Neural progenitor cell (in vitro differentiated cells): ENCODE measurements around the gene VAPA. TPM values are rescaled to one million over a fixed set of nuclear protein-coding genes. Genes with fewer than 3 reads are reported as not detected.

ENCODE experiments used
- DNase-seq: peaks from one replicate; pipeline ENCODE4 v3.0.0-alpha.2; 2016; ENCODE audit warnings: low spot score
- H2AFZ ChIP-seq: fragments of 200-600 bp; sonication (generic); replicated peaks from 2 replicates; pipeline ENCODE4 v1.6.1; 2016; ENCODE audit warnings: antibody characterized with exemption
- H3F3A ChIP-seq: fragments of 200-600 bp; sonication (generic); 2 replicates; pipeline ENCODE4 v1.6.1; 2016; ENCODE audit warnings: antibody characterized with exemption, low read depth
- H3K27ac ChIP-seq: fragments of 200-600 bp; sonication (generic); 2 replicates; pipeline ENCODE4 v1.5.1; 2016; ENCODE audit warnings: mild to moderate bottlenecking
- H3K27me3 ChIP-seq: fragments of 200-600 bp; sonication (generic); 2 replicates; pipeline ENCODE4 v1.6.1; 2016; ENCODE audit warnings: mild to moderate bottlenecking, moderate library complexity
- H3K36me3 ChIP-seq: fragments of 200-600 bp; sonication (generic); 2 replicates; pipeline ENCODE4 v1.5.1; 2016
- H3K4me1 ChIP-seq: fragments of 200-600 bp; sonication (generic); 2 replicates; pipeline ENCODE4 v1.6.1; 2016; ENCODE audit warnings: mixed run types
- H3K4me2 ChIP-seq: fragments of 200-600 bp; sonication (generic); 2 replicates; pipeline ENCODE4 v1.6.1; 2016
- H3K4me3 ChIP-seq: fragments of 200-600 bp; sonication (generic); 2 replicates; pipeline ENCODE4 v1.5.1; 2016
- H3K79me2 ChIP-seq: fragments of 200-600 bp; sonication (generic); 2 replicates; pipeline ENCODE4 v1.6.1; 2016; ENCODE audit warnings: low read depth
- H3K9ac ChIP-seq: fragments of 200-600 bp; sonication (generic); 2 replicates; pipeline ENCODE4 v1.6.1; 2016
- H3K9me3 ChIP-seq: fragments of 200-600 bp; sonication (generic); 2 replicates; pipeline ENCODE4 v1.5.1; 2016; ENCODE audit warnings: low read depth
- H4K20me1 ChIP-seq: fragments of 200-600 bp; sonication (generic); 2 replicates; pipeline ENCODE4 v1.6.1; 2016; ENCODE audit warnings: low read depth
- H3K27ac Mint-ChIP-seq: 3 replicates; pipeline ENCODE4 v1.8.0; 2021; ENCODE audit warnings: mixed read lengths
- H3K27me3 Mint-ChIP-seq: 2 replicates; pipeline ENCODE4 v1.8.0; 2022; ENCODE audit warnings: low read depth, mild to moderate bottlenecking, inconsistent platforms, moderate library complexity, mixed read lengths; ENCODE audit not compliant: insufficient read depth
- H3K36me3 Mint-ChIP-seq: 3 replicates; pipeline ENCODE4 v1.8.0; 2021; ENCODE audit warnings: mixed read lengths
- H3K4me1 Mint-ChIP-seq: 3 replicates; pipeline ENCODE4 v1.8.0; 2021; ENCODE audit warnings: mixed read lengths
- H3K4me3 Mint-ChIP-seq: 3 replicates; pipeline ENCODE4 v1.8.0; 2021; ENCODE audit warnings: mild to moderate bottlenecking, moderate library complexity, mixed read lengths
- H3K9me3 Mint-ChIP-seq: 3 replicates; pipeline ENCODE4 v1.8.0; 2020; ENCODE audit warnings: mixed read lengths
- CTCF ChIP-seq: fragments of 200-600 bp; sonication (generic); IDR thresholded peaks from 2 replicates; pipeline ENCODE4 v1.5.1; 2017; ENCODE audit warnings: antibody characterized with exemption, mild to moderate bottlenecking
- EZH2 ChIP-seq: fragments of 200-600 bp; sonication (generic); IDR thresholded peaks from 2 replicates; pipeline ENCODE4 v1.6.1; 2017; ENCODE audit warnings: antibody characterized with exemption, mild to moderate bottlenecking, moderate library complexity
- EZH2phosphoT487 ChIP-seq: fragments of 200-600 bp; sonication (generic); IDR thresholded peaks from 2 replicates; pipeline ENCODE4 v1.6.1; 2017; ENCODE audit warnings: antibody characterized with exemption
- total RNA-seq: library from RNA; depleted of rRNA; stranded (reverse); fragments of >200 nt; gene quantifications from 2 replicates; pipeline ENCODE4 v1.2.3, GENCODE V29; 2015; ENCODE audit warnings: low replicate concordance

The VAPA gene
- total RNA-seq, 1 donor from 2014 or later: 285 TPM

- no peaks in the 10 kb centered on the region for H3F3A ChIP-seq
Measured at GRCh38 chr18:9994701-9995235, 81.0 kb downstream of the VAPA start.

GRCh38 chr18:9995631-9996030 lies 81.8 kb downstream of the VAPA start:
- H3K27ac ChIP-seq: no peak overlapping the region
- Mint-ChIP-seq H3K27ac (no peak overlapping the region), H3K27me3 (peaks cover 10% of the 10 kb centered on the region), H3K36me3 (peaks cover 4% of the 10 kb centered on the region), H3K4me1 (peaks cover 9% of the 10 kb centered on the region), H3K4me3 (no peak overlapping the region), H3K9me3 (peaks cover 34% of the 10 kb centered on the region)
- no peak overlapping the region for H3K9ac ChIP-seq
- H3K4me2 ChIP-seq: no peak overlapping the region
- H3K36me3 ChIP-seq: no peaks in the 10 kb centered on the region
- DNase-seq: no peak
- TF ChIP-seq CTCF (no peak), EZH2phosphoT487 (no peak), EZH2 (no peak)
- H4K20me1 ChIP-seq: no peaks in the 10 kb centered on the region
- H2AFZ ChIP-seq: no peak overlapping the region
- H3K4me1 ChIP-seq: no peaks in the 10 kb centered on the region
- no peaks in the 10 kb centered on the region for H3K79me2 ChIP-seq
- no peak overlapping the region for H3K4me3 ChIP-seq
- H3F3A ChIP-seq: no peaks in the 10 kb centered on the region
- no peaks in the 10 kb centered on the region for H3K27me3 ChIP-seq
- H3K9me3 ChIP-seq: no peaks in the 10 kb centered on the region

More at GRCh38 chr18:9994701-9995235, 81.0 kb downstream of the VAPA start:
- Mint-ChIP-seq H3K27ac (no peak overlapping the region), H3K4me3 (no peak overlapping the region), H3K36me3 (peaks cover 4% of the 10 kb centered on the region), H3K27me3 (peaks cover 10% of the 10 kb centered on the region), H3K9me3 (peaks cover 26% of the 10 kb centered on the region), H3K4me1 (peaks cover 14% of the 10 kb centered on the region)
- Histone ChIP-seq H3K36me3 (no peaks in the 10 kb centered on the region), H3K79me2 (no peaks in the 10 kb centered on the region), H4K20me1 (no peaks in the 10 kb centered on the region), H3K27ac (no peak overlapping the region), H3K4me3 (no peak overlapping the region), H3K4me1 (no peaks in the 10 kb centered on the region), H3K9me3 (no peaks in the 10 kb centered on the region), H2AFZ (no peak overlapping the region), H3K27me3 (no peaks in the 10 kb centered on the region), H3K9ac (no peak overlapping the region), H3K4me2 (no peak overlapping the region)
- no peak for TF ChIP-seq CTCF
- TF ChIP-seq EZH2: no peak
- TF ChIP-seq EZH2phosphoT487: no peak
- DNase-seq: no peak

- Mint-ChIP-seq H3K27ac (no peak overlapping the region), H3K4me3 (no peak overlapping the region)
Measured at GRCh38 chr18:9996094-9996493, 82.3 kb downstream of the VAPA start.

More at GRCh38 chr18:9996094-9996493, 82.3 kb downstream of the VAPA start:
- H3K9me3 Mint-ChIP-seq: peaks cover 35% of the 10 kb centered on the region
- no peaks in the 10 kb centered on the region for H3K27me3 ChIP-seq
- H3K4me3 ChIP-seq: no peak overlapping the region
- H3K9me3 ChIP-seq: no peaks in the 10 kb centered on the region
- TF ChIP-seq CTCF: no peak
- TF ChIP-seq EZH2phosphoT487: no peak
- TF ChIP-seq EZH2: no peak
- no peaks in the 10 kb centered on the region for H3K36me3 ChIP-seq
- no peaks in the 10 kb centered on the region for H3F3A ChIP-seq
- H3K4me2 ChIP-seq: no peak overlapping the region
- peaks cover 9% of the 10 kb centered on the region for H3K27me3 Mint-ChIP-seq
- peaks cover 9% of the 10 kb centered on the region for H3K4me1 Mint-ChIP-seq
- H3K4me1 ChIP-seq: no peaks in the 10 kb centered on the region
- no peak for DNase-seq
- no peak overlapping the region for H3K9ac ChIP-seq
- H3K36me3 Mint-ChIP-seq: peaks cover 4% of the 10 kb centered on the region
- H2AFZ ChIP-seq: no peak overlapping the region
- no peak overlapping the region for H3K27ac ChIP-seq
- H4K20me1 ChIP-seq: no peaks in the 10 kb centered on the region
- H3K79me2 ChIP-seq: no peaks in the 10 kb centered on the region
